Choroid plexus epithelial cell (primary cell): ENCODE data around the gene PPIA.
"Not testable (repeated sequence)": the region's sequence is repeated elsewhere in the genome, so short reads cannot be mapped to it uniquely, and the experiment has no call there.

Experiments
- DNase-seq: peaks from one replicate; pipeline ENCODE4 v3.0.0-alpha.2; 2010; ENCODE audit warnings: low read depth
- H3K4me3 ChIP-seq: 2 replicates; pipeline ENCODE4 v1.5.1; 2011; ENCODE audit warnings: low read depth, mild to moderate bottlenecking, control low read depth, low read length, moderate library complexity
- TF ChIP-seq, protein P1 (sequence below): conservative IDR thresholded peaks from 2 replicates; pipeline ENCODE4 v1.5.1; 2011; ENCODE audit warnings: low read depth, mild to moderate bottlenecking, control low read depth, inconsistent platforms, low read length, moderate library complexity

PPIA gene

DNA sequence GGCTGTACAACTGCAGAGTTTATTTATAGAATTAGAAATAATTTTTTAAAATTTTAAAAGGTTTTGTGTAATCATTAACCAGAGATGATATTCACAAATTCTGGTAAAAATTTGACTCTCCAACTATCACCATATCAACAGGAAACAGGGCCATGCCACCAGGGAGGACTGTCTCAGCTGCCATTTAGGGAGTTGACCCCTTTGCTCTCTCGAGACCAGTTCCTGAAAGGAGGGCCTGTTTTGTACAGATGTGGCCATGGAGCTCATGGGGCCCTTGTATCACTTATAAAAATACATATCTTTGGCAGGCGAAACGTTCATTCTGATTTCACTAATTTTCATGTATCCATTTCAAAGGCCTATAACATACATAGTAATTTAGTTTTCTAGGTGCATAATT is 31.1 kb downstream of the PPIA start:
- TF ChIP-seq, protein P1, sequence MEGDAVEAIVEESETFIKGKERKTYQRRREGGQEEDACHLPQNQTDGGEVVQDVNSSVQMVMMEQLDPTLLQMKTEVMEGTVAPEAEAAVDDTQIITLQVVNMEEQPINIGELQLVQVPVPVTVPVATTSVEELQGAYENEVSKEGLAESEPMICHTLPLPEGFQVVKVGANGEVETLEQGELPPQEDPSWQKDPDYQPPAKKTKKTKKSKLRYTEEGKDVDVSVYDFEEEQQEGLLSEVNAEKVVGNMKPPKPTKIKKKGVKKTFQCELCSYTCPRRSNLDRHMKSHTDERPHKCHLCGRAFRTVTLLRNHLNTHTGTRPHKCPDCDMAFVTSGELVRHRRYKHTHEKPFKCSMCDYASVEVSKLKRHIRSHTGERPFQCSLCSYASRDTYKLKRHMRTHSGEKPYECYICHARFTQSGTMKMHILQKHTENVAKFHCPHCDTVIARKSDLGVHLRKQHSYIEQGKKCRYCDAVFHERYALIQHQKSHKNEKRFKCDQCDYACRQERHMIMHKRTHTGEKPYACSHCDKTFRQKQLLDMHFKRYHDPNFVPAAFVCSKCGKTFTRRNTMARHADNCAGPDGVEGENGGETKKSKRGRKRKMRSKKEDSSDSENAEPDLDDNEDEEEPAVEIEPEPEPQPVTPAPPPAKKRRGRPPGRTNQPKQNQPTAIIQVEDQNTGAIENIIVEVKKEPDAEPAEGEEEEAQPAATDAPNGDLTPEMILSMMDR, result no peak
- DNase-seq, result no peak
- H3K4me3 ChIP-seq, result no peak overlapping the region

DNA sequence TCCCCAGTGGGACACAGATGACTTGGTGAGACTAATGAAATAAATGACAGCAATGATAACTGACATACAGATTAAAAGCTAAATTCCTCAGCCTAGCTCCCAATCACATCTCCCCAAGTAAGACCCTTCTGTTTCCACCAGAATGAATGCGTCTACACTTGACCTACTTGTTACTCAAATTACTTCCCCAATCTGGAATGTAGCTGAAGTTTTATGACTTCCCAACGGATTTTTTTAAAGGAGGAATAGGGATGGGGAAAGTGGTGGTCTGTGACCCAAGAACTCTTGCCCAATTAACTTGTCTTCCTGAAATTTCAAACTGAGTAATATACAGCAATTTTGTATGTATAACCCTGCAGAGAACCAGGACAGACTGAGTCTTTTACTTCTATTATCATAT is 42.3 kb downstream of the PPIA start:
- TF ChIP-seq, protein P1, result no peak
- DNase-seq, result no peak
- H3K4me3 ChIP-seq, result no peak overlapping the region

DNA sequence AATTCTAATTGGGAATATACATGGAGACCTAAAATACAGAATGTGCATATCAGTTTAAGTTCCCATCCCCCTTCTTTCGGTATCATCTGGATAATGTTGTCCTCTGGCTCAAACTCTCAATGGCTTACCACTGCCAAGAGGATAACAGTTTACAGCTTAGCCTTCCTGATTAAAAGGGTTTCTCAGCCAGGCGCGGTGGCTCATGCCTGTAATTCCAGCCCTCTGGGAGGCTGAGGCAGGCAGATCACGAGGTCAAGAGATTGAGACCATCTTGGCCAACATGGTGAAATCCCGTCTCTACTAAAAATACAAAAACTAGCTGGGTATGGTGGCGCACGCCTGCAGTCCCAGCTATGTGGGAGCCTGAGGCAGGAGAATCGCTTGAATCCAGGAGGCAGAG is 46.2 kb downstream of the PPIA start:
- H3K4me3 ChIP-seq, DNase-seq: not testable (repeated sequence)

DNA sequence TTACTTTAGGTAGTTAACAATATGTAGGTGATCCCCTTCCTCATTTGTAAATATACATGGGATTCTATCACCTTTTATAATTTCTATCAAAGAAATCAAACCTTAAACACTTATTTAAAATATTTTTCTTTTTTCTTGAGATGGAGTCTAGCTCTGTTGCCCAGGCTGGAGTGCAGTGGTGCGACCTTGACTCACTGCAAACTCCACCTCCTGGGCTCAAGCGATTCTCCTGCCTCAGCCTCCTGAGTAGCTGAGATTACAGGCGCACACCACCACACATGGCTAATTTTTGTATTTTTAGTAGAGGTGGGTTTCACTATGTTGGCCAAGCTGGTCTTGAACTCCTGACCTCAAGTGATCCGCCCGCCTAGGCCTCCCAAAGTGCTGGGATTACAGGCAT is 47.0 kb downstream of the PPIA start:
- not testable (repeated sequence) for H3K4me3 ChIP-seq, DNase-seq

DNA sequence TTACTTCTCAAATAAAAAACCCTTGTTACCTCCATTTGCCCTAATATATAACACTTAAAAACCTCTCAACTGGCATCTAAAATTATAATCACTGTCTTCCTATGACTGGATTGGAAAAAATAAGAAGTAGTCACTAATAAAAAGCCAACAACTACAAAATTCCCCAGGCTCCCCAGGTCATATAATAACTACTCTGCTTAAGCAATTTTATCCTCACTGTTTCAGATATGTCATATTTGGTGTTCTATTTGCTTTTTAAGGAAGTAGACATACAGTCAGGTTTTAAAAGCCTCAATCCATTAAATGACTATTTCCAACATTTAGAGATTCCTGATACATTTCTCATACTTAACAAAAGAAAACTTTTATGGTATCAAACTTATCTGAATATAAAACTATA is 49.0 kb downstream of the PPIA start:
- no peak for DNase-seq
- H3K4me3 ChIP-seq, result no peak overlapping the region
- TF ChIP-seq, protein P1, result no peak

DNA sequence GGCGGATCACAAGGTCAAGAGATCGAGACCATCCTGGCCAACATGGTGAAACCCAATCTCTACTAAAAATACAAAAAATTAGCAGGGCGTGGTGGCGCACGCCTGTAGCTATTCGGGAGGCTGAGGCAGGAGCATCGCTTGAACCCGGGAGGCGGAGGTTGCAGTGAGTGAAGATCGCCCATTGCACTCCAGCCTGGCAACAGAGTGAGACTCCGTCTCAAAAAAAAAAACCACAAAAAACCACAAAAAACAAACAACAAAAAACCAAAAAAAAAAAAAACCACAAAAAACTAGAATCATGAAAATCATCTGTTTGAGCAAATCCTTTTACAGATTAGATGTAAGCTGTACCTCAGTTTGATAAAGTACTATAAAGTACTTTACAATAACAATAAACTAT is 49.9 kb downstream of the PPIA start:
- DNase-seq, result not testable (repeated sequence)
- H3K4me3 ChIP-seq, result peak overlapping the region; percentile 61

DNA sequence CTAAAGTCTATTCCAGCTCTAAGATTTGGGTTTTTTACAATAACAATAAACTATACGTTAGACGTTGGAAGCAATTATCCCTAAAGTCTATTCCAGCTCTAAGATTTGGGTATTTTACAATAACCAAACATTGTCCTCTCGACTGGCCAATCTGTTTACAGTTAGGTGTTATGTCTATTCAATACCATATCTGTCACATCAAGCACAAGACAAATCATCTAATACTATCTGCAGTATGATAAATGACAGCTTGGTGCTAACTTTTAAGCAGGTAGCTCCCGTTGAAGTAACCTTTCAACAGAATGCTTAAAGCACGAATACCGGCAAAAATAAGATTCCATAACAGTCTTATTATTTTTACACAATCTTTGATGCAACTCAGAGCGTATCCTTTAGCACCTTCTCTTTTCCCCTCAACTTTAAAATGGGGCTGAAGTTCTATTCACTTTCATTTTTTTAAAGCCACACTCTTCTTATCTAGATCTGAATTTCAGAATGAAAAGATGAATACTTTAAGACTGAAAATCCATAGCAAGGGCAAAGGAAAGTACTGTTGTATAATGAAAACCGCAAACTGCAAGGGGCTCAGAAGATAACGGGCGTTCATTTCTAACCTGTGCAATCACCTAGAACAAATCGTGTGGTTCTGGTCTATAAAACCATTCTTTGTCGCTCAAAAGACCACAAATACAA is 50.5 kb downstream of the PPIA start:
- DNase-seq, result no peak
- peak overlapping the region; percentile 61 for H3K4me3 ChIP-seq
- TF ChIP-seq, protein P1, result no peak

DNA sequence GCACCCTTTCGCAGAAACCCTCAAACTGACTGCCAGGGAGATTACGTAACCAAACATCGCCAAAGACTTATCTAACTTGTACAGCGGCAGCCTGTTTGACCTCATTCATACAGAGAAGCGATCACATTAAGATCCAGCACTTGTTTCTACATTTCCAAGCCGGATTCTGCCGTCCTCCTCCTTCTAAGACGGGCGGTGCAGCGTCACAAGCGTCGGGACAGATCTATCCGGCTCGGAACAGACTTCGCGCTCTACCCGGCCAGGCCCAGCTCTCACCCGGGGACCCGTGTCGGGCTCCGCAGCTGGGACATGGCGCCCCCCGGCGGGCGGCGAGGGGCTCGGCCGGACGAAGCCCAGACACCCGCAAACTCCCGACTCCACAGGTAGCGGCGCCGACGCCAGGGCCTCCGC is 51.0 kb downstream of the PPIA start:
- peak overlapping the region; percentile 61 for H3K4me3 ChIP-seq
- TF ChIP-seq, protein P1, result peak; percentile 68
- peak; percentile 87 for DNase-seq
